Measurements from ENCODE around the gene ABT1. TPM values are rescaled to one million over a fixed set of nuclear protein-coding genes. Genes with fewer than 3 reads are reported as not detected.
"Not testable (repeated sequence)": the region's sequence is repeated elsewhere in the genome, so short reads cannot be mapped to it uniquely, and the experiment has no call there.

Gene ABT1
- 10 to 100 TPM; 15.7 to 19.7 TPM for total RNA-seq

DNA sequence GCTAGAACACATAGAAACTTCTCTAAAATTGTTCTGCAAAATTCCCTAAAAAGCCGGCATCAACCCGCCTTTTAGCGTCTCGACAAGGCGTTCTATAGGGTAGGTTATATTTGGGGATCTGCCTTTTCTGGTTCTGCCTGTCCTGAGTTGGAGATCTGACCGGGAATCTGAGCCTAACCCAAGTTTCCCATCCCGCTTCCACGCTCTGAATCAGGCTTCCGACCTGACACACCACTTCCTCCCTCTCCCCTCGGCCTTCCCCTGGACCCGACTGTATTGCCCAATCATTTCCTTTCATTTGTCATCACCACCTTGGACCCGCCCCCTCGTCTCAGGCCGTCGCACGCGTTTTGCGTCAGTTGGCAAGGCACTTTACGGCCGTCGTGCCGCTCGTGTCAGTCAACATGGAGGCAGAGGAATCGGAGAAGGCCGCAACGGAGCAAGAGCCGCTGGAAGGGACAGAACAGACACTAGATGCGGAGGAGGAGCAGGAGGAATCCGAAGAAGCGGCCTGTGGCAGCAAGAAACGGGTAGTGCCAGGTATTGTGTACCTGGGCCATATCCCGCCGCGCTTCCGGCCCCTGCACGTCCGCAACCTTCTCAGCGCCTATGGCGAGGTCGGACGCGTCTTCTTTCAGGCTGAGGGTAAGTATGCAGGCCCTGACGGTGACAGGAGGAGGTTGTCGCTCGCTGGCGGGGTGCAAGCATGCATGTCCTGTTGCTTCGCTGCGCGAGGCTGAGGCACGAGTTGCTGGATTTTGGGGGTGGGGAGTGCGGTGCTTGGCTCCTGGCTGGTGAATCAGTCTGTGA is at the start of gene ABT1:
Gene ABT1, plus strand, starts transcription at position 375 of the 810 bp plus-strand sequence. Its CDS starts 30 bp downstream, at position 405.
- H3K4me3 ChIP-seq = peak within 1 kb of the TSS; percentile 77 to 93
- peaks cover 7% of the 10 kb centered on the region for H3K4me1 ChIP-seq (replicated peaks)
- WGBS = under 1% methylated on average over 51 of the region's 51 CpGs
- H3K9me3 ChIP-seq = no peaks in the 10 kb centered on the region
- intact Hi-C loops (cut with DNase I) = no loop called here
- TF ChIP-seq POLR2A (IDR thresholded peaks at IDR 0.05) = peak; percentile 59
- peak; percentile 100 for TF ChIP-seq POLR2AphosphoS5 (IDR thresholded peaks at IDR 0.05)
- TF ChIP-seq, protein P1, sequence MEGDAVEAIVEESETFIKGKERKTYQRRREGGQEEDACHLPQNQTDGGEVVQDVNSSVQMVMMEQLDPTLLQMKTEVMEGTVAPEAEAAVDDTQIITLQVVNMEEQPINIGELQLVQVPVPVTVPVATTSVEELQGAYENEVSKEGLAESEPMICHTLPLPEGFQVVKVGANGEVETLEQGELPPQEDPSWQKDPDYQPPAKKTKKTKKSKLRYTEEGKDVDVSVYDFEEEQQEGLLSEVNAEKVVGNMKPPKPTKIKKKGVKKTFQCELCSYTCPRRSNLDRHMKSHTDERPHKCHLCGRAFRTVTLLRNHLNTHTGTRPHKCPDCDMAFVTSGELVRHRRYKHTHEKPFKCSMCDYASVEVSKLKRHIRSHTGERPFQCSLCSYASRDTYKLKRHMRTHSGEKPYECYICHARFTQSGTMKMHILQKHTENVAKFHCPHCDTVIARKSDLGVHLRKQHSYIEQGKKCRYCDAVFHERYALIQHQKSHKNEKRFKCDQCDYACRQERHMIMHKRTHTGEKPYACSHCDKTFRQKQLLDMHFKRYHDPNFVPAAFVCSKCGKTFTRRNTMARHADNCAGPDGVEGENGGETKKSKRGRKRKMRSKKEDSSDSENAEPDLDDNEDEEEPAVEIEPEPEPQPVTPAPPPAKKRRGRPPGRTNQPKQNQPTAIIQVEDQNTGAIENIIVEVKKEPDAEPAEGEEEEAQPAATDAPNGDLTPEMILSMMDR (IDR thresholded peaks at IDR 0.05) = peak in 1 of 4 experiments; percentile 21
- H3K27ac ChIP-seq = peak within 1 kb of the TSS; percentile 84 to 86
- no peaks in the 10 kb centered on the region for H3K36me3 ChIP-seq
- DNase-seq (ENCODE audit: low spot score) = peak; percentile 97
- H3K27me3 ChIP-seq (replicated peaks; ENCODE audit: insufficient read depth) = no peaks in the 10 kb centered on the region

DNA sequence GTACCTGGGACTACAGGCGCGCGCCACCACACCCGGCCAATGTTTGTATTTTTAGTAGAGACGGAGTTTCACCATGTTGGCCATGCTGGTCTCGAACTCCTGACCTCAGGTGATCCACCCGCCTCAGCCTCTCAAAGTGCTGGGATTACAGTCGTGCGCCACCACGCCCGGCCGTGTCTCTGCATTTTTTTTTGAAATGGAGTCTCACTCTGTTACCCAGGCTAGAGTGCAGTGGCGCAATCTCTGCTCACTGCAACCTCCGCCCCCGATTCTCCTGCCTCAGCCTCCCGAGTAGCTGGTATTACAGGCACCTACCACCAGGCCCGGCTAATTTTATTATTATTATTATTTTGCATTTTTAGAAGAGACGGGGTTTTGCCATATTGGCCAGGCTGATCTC is 49.4 kb upstream of the ABT1 start:
- intact Hi-C loops (cut with DNase I); H3K9me3 ChIP-seq; DNase-seq (ENCODE audit: low spot score); H3K4me1 ChIP-seq (replicated peaks); H3K27me3 ChIP-seq (replicated peaks; ENCODE audit: insufficient read depth); H3K4me3 ChIP-seq; H3K36me3 ChIP-seq; H3K27ac ChIP-seq: not testable (repeated sequence)
- WGBS = 96% methylated on average over 18 of the region's 18 CpGs

DNA sequence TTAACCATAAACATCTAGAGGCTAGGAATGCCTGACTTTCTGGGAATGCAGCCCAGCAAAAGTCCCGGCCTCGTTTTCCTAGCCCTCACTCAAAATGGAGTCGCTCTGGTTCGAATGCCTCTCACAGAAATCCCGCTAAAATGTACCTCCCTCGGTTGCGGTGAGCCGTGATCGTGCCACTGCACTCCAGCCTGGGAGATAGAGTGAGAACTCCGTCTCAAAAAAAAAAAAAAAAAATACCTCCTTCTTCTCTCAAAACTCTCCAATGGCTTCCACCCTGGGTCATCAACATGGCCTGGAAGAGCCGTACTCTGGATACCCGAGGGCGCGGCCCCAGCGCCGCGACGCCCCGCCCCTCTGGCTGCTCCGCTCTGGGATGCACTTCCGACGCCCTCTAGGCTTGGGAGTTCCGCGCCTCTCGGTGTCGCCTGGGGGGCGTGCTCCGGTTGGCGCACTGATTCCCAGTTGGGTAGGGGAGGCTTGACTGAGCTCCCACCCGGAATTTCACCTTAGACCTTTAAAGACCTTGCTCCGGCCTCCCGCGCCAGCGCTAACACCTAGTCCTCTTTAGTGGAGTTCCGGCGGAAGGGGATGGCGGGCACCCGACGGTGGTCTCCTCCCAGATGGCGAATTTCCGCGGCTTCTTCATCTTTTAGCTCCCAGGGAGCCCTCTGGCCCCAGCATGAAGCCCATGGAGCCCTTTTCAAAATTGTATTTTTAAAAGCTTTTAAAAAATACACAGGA is 46.3 kb upstream of the ABT1 start:
- H3K36me3 ChIP-seq = no peaks in the 10 kb centered on the region
- intact Hi-C loops (cut with DNase I) = loop anchor here (10.0 kb wide), 1 partner anchor 924 kb away; the partner anchor contains the start of gene ZNF184
- 9% methylated on average over 42 of the region's 42 CpGs for WGBS
- H3K4me3 ChIP-seq = peak overlapping the region; percentile 28 to 36
- TF ChIP-seq, protein P1 (IDR thresholded peaks at IDR 0.05) = no peak
- TF ChIP-seq POLR2AphosphoS5 (IDR thresholded peaks at IDR 0.05) = no peak
- no peak for TF ChIP-seq POLR2A (IDR thresholded peaks at IDR 0.05)
- no peak for DNase-seq (ENCODE audit: low spot score)
- H3K9me3 ChIP-seq = no peaks in the 10 kb centered on the region
- no peaks in the 10 kb centered on the region for H3K4me1 ChIP-seq (replicated peaks)
- no peaks in the 10 kb centered on the region for H3K27me3 ChIP-seq (replicated peaks; ENCODE audit: insufficient read depth)
- H3K27ac ChIP-seq = no peak overlapping the region

DNA sequence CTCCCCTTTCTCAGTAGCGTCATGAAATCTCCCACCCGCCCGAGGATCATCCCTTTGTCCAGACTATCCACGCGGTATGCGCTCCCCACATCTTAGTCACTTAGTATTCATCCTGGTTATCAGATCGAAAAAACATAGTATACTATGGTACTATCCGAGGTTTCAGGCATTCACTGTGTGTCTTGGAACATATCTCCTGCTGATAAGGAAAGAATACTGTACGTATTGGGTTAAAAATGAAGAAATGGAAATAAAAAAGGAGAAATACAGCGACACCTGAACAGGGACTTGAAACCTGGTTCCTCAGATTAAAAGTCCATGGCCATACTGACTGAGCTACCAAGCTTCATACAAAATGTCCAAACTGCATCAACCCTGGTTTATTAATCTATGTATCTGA is 44.5 kb upstream of the ABT1 start:
- Histone ChIP-seq H3K36me3 (no peaks in the 10 kb centered on the region), H3K27me3 (replicated peaks; ENCODE audit: insufficient read depth) (no peaks in the 10 kb centered on the region), H3K27ac (no peak overlapping the region), H3K4me3 (no peak overlapping the region), H3K9me3 (no peaks in the 10 kb centered on the region), H3K4me1 (replicated peaks) (no peaks in the 10 kb centered on the region)
- TF ChIP-seq, protein P1 (IDR thresholded peaks at IDR 0.05) = no peak
- intact Hi-C loops (cut with DNase I) = loop anchor here (2.0 to 10.0 kb wide), 2 partner anchors 31 to 923 kb away; partner anchors contain the start of gene ZNF184
- no peak for DNase-seq (ENCODE audit: low spot score)
- 90% methylated on average over 10 of the region's 10 CpGs for WGBS

DNA sequence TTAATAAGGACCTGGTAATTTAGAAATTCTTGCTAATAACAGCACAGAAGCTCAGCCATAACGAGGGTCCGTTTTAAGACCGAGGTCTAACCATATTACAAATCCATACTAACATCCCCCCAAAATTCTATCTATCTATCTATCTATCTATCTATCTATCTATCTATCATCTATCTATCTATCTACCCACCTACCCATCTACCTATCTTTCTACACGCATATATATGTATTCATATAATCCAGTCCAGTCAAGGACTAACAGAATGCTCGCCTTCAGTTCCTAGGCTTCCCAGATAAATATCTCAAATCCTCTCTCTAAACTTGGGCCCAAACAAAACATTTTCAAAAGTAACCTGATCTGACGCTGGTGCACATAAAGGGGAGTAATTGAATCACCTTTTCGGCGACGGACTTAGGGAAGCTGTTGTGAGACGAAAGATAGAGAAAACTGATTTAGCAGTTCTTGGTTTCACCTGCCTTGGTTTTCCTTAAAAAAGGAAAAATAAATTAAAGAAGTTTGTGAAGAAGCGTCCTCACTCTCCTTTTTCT is 44.0 kb upstream of the ABT1 start:
- Histone ChIP-seq H3K36me3 (no peaks in the 10 kb centered on the region), H3K4me3 (peak overlapping the region; percentile 1 to 30), H3K4me1 (replicated peaks) (no peaks in the 10 kb centered on the region), H3K27me3 (replicated peaks; ENCODE audit: insufficient read depth) (no peaks in the 10 kb centered on the region), H3K27ac (no peak overlapping the region), H3K9me3 (no peaks in the 10 kb centered on the region)
- DNase-seq (ENCODE audit: low spot score) = no peak
- TF ChIP-seq, protein P1 (IDR thresholded peaks at IDR 0.05) = no peak
- TF ChIP-seq POLR2AphosphoS5 (IDR thresholded peaks at IDR 0.05) = no peak
- no peak for TF ChIP-seq POLR2A (IDR thresholded peaks at IDR 0.05)
- intact Hi-C loops (cut with DNase I) = loop anchor here (2.0 to 10.0 kb wide), 2 partner anchors 32 to 922 kb away; partner anchors contain the start of gene ZNF184
- WGBS = 41% methylated on average over 11 of the region's 11 CpGs

Data from prostate gland (tissue), 2 donors.